GM21423 (cell line): ENCODE measurements around the gene PLVAP.
A peak's percentile ranks its signal among the peaks of the same experiment; 100 is the strongest.

Source experiments
- ATAC-seq: cut with Tn5 transposase; IDR thresholded peaks from one replicate; pipeline ENCODE4 v1.9.1; 2021; ENCODE audit warnings: mild to moderate bottlenecking, moderate library complexity; ENCODE audit not compliant: unreplicated experiment

Gene PLVAP

GRCh38 chr19:17336872-17337674 lies 40.1 kb downstream of the PLVAP start, which contains the start of gene GTPBP3:
TSS of gene GTPBP3 (plus strand) at chr19:17337553. CDS start at chr19:17337612, 59 bp downstream.
- peak; percentile 78 for ATAC-seq

GRCh38 chr19:17335575-17335974 lies 41.6 kb downstream of the PLVAP start:
- no peak for ATAC-seq

GRCh38 chr19:17334414-17335409 lies 42.4 kb downstream of the PLVAP start, which contains the start of gene ANO8:
TSS of gene ANO8 (minus strand) at chr19:17334855. CDS start at chr19:17334670, 185 bp downstream.
- peak; percentile 40 for ATAC-seq

GRCh38 chr19:17333611-17334413 lies 43.3 kb downstream of the PLVAP start:
- ATAC-seq = no peak

GRCh38 chr19:17332677-17333581 lies 44.2 kb downstream of the PLVAP start:
- no peak for ATAC-seq

GRCh38 chr19:17332360-17332676 lies 44.8 kb downstream of the PLVAP start:
- ATAC-seq = no peak

- ATAC-seq = no peak
These were observed 46.0 kb downstream of the PLVAP start for GRCh38 chr19:17331045-17331558.

GRCh38 chr19:17330262-17331044 lies 46.7 kb downstream of the PLVAP start:
- ATAC-seq = no peak

- ATAC-seq = no peak
These were observed 47.5 kb downstream of the PLVAP start for GRCh38 chr19:17329366-17330261.

- no peak for ATAC-seq
These were observed 48.4 kb downstream of the PLVAP start for GRCh38 chr19:17328517-17329365.

- no peak for ATAC-seq
These were observed 49.3 kb downstream of the PLVAP start for GRCh38 chr19:17327654-17328516.

- ATAC-seq = no peak
These were observed 50.0 kb downstream of the PLVAP start for GRCh38 chr19:17327068-17327653.

- ATAC-seq = no peak
These were observed 50.6 kb downstream of the PLVAP start for GRCh38 chr19:17326595-17326966.

- no peak for ATAC-seq
These were observed 51.1 kb downstream of the PLVAP start for GRCh38 chr19:17325881-17326594.

GRCh38 chr19:17325133-17325532 lies 52.0 kb downstream of the PLVAP start:
- ATAC-seq = no peak
